HepG2 (cell line): ENCODE data around the gene SLIT3.

Experiments
- ZZZ3 ChIP-seq: sonication (generic); formaldehyde crosslinking; IDR thresholded peaks from 2 replicates; pipeline ENCODE4 v1.4.0; 2020; ENCODE audit warnings: missing genetic modification reagents, mild to moderate bottlenecking, borderline replicate concordance
- TF ChIP-seq, protein P1 (sequence below), 2 experiments: sonication (generic) in 1 of 2; formaldehyde crosslinking in 1 of 2; IDR thresholded peaks; 2 replicates each; pipeline versions ENCODE4 v1.5.1 to v1.6.1; 2011 to 2020; ENCODE audit warnings: borderline replicate concordance in 1 of 2, low read depth in 1 of 2, low read length in 1 of 2, mild to moderate bottlenecking in 1 of 2, missing genetic modification reagents in 1 of 2, moderate library complexity in 1 of 2

- TF ChIP-seq, protein P1, sequence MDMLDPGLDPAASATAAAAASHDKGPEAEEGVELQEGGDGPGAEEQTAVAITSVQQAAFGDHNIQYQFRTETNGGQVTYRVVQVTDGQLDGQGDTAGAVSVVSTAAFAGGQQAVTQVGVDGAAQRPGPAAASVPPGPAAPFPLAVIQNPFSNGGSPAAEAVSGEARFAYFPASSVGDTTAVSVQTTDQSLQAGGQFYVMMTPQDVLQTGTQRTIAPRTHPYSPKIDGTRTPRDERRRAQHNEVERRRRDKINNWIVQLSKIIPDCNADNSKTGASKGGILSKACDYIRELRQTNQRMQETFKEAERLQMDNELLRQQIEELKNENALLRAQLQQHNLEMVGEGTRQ (IDR thresholded peaks at IDR 0.05; ENCODE audit: low read depth, low read length), result no peak
- TF ChIP-seq, protein P1 (CRISPR knock-in tag; IDR thresholded peaks at IDR 0.05; ENCODE audit: borderline replicate concordance), result no peak
- TF ChIP-seq ZZZ3, result no peak
Observed at GRCh38 chr5:168941901-168942300, 359.0 kb downstream of the SLIT3 start.
